GM18867 (cell line): ENCODE measurements around the gene CCND1.

Experiments
- ATAC-seq: cut with Tn5 transposase; IDR thresholded peaks from one replicate; pipeline ENCODE4 v1.9.1; 2021; ENCODE audit warnings: mild to moderate bottlenecking, moderate library complexity; ENCODE audit not compliant: unreplicated experiment

CCND1 gene

GRCh38 chr11:69651834-69652620, 11.1 kb downstream of the CCND1 start:
- no peak for ATAC-seq

GRCh38 chr11:69652999-69653398, 12.0 kb downstream of the CCND1 start:
- no peak for ATAC-seq

GRCh38 chr11:69653406-69653960, 12.5 kb downstream of the CCND1 start:
- no peak for ATAC-seq

- ATAC-seq = no peak
These were observed 13.2 kb downstream of the CCND1 start for GRCh38 chr11:69654001-69654659.

- ATAC-seq = no peak
These were observed 13.9 kb downstream of the CCND1 start for GRCh38 chr11:69654660-69655478.

- ATAC-seq = no peak
These were observed 14.8 kb downstream of the CCND1 start for GRCh38 chr11:69655479-69656428.

- ATAC-seq = no peak
These were observed 15.8 kb downstream of the CCND1 start for GRCh38 chr11:69656536-69657455.

GRCh38 chr11:69657456-69657910, 16.5 kb downstream of the CCND1 start:
- no peak for ATAC-seq

- ATAC-seq = no peak
These were observed 17.1 kb downstream of the CCND1 start for GRCh38 chr11:69657911-69658625.

GRCh38 chr11:69658626-69659450, 17.9 kb downstream of the CCND1 start:
- no peak for ATAC-seq

- no peak for ATAC-seq
These were observed 18.6 kb downstream of the CCND1 start for GRCh38 chr11:69659591-69659990.

- no peak for ATAC-seq
These were observed 19.1 kb downstream of the CCND1 start for GRCh38 chr11:69660001-69660500.

GRCh38 chr11:69661413-69661715, 20.4 kb downstream of the CCND1 start:
- no peak for ATAC-seq

GRCh38 chr11:69662021-69662698, 21.2 kb downstream of the CCND1 start:
- no peak for ATAC-seq

GRCh38 chr11:69662806-69663205, 21.9 kb downstream of the CCND1 start:
- no peak for ATAC-seq

- ATAC-seq = no peak
These were observed 22.4 kb downstream of the CCND1 start for GRCh38 chr11:69663326-69663725.
